Measurements from ENCODE around the gene COL4A3.

Gene COL4A3

DNA sequence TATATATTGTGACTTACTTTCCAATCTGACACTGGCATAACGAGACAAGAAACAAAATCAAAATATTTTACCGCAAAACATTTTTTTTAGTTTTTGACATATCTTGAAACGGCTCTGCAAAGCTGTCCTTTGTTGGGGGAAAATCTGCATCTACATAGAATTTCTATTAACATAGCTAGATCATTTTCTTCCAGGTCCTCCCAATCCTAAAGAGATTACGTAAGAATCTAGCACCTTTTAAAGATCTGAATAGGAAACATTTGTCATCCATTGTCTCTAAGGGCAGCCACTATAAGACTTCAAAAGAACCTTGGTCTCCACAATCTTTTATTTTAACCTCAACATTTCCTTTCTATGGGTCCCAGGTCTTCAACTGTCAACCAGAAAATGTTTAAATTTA is 159.4 kb downstream of the COL4A3 start:
- no peak overlapping the region for H3K4me3 ChIP-seq (ENCODE audit: low read depth, low read length)
- TF ChIP-seq, protein P1, sequence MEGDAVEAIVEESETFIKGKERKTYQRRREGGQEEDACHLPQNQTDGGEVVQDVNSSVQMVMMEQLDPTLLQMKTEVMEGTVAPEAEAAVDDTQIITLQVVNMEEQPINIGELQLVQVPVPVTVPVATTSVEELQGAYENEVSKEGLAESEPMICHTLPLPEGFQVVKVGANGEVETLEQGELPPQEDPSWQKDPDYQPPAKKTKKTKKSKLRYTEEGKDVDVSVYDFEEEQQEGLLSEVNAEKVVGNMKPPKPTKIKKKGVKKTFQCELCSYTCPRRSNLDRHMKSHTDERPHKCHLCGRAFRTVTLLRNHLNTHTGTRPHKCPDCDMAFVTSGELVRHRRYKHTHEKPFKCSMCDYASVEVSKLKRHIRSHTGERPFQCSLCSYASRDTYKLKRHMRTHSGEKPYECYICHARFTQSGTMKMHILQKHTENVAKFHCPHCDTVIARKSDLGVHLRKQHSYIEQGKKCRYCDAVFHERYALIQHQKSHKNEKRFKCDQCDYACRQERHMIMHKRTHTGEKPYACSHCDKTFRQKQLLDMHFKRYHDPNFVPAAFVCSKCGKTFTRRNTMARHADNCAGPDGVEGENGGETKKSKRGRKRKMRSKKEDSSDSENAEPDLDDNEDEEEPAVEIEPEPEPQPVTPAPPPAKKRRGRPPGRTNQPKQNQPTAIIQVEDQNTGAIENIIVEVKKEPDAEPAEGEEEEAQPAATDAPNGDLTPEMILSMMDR (IDR thresholded peaks at IDR 0.05; ENCODE audit: low read depth, low read length), result no peak

DNA sequence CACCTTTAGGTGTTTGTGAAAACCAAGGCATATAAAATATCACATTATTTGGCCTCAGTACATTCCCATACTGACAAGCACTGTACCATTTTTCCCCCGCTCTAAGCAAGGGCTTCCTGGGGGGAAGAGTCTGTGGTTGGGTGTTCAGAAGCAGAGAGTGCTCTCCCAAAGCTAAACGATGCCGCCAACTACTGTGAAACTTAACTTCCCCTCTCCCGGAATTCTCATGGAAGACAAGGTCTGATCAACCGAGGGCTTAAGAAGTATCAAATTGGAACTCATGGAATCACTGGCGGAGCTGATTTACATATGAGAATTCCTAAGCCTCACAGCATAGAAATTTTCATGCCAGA is 160.2 kb downstream of the COL4A3 start:
- peak overlapping the region; percentile 89 for H3K4me3 ChIP-seq (ENCODE audit: low read depth, low read length)
- TF ChIP-seq, protein P1 (IDR thresholded peaks at IDR 0.05; ENCODE audit: low read depth, low read length), result no peak

DNA sequence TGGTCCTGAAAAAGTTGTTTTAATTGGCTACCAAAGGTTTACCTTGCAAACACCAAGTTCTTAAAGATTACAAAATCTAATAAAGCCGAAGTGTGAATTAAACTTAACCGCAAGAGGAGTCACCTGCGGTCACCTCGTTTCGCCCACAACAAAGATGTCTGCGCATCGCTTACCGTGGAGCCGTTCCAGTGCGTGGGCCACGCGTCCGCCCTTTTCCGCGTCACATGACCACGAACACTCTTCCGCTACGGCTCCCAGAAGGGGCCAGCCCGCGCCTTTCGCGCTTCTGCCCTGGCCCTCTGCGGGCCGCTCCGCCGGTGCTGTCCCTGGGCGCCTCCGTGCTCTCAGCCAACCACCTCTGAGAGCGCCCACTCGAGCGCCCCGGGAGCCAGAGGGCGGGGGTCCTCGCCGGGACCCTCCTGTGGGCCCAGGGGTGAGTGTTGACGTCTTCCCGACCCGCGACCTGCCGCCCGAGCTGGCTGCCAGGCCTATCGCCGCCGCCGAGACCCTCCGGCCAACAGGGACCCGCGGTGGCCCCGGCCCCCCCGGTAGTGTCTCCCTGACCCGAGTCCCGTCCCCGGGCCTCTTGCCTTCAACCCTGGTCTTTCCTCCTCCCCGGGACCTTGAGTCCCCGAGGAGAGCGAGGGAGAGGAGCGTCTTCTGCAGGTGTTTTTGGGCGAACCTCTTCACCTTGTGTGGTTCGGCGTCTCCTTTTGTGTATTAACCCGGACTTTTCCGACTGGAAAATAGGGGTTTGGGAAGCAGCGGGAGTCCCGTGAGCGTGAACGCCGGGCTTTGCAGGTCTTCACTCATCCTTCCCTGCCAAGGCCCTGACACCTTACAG is 160.8 kb downstream of the COL4A3 start, which contains the start of gene MFF:
TSS of gene MFF (plus strand) at position 257 of the 844 bp plus-strand sequence. CDS start 5,415 bp downstream, outside the sequence.
- peak within 1 kb of the TSS; percentile 89 for H3K4me3 ChIP-seq (ENCODE audit: low read depth, low read length)
- TF ChIP-seq, protein P1 (IDR thresholded peaks at IDR 0.05; ENCODE audit: low read depth, low read length), result no peak

DNA sequence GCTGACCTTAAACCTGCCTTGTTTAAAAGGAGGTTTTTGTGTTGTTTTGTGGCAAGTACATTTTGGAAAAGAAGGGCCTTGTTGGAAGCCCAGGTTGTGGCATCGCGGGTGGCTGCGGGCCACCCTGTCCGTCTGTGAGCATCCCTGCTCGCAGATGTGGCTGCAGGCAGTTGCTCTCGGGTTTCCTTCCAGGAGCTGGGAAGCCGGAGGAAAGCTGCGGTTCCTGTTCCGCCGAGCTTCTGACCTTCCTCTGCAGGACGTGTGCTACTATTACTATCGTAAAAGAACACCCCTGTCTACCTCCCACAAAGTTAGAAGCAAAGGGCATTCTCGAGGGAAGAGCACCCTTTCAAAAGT is 161.4 kb downstream of the COL4A3 start:
- TF ChIP-seq, protein P1 (IDR thresholded peaks at IDR 0.05; ENCODE audit: low read depth, low read length), result no peak
- peak overlapping the region; percentile 89 for H3K4me3 ChIP-seq (ENCODE audit: low read depth, low read length)

DNA sequence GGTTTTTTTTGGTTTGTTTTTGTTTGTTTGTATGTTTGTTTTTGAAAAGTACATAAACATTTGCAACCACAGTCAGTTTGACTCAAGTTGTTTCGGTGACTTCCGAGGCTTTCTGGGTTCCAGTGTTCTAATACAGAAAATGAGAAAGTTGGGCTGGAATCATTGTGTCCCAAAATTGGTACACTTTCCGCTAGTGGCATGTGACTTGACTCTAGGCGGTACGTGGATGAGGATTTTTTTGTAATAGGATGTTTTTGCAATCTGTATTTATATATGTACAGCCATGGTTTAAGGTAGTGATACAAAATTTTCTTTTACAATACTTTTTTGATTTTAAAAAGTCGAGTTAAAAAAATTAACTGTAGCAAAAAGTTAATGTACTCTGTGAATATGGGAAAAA is 162.4 kb downstream of the COL4A3 start:
- TF ChIP-seq, protein P1 (IDR thresholded peaks at IDR 0.05; ENCODE audit: low read depth, low read length), result no peak
- H3K4me3 ChIP-seq (ENCODE audit: low read depth, low read length), result peak overlapping the region; percentile 89

DNA sequence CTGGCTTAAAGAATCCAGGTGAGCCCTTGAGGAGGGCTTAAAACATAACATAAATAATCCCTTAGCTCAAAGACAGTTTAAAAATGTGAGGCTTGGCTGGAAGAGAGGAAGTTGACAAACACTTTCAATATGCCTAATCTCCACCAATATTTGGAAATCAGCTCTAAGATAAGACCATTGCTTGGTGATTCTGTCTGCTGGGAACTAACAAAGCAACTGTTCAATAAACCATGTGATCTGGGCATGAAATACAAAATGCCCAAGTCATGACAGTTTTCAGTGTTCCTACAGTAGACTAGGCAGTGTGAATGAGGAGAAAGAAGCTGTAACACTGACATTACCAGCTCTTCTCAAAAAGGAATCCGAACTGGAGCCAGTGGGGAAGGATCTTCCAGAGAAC is 171.3 kb downstream of the COL4A3 start:
- H3K4me3 ChIP-seq (ENCODE audit: low read depth, low read length), result no peak overlapping the region
- TF ChIP-seq, protein P1 (IDR thresholded peaks at IDR 0.05; ENCODE audit: low read depth, low read length), result no peak

DNA sequence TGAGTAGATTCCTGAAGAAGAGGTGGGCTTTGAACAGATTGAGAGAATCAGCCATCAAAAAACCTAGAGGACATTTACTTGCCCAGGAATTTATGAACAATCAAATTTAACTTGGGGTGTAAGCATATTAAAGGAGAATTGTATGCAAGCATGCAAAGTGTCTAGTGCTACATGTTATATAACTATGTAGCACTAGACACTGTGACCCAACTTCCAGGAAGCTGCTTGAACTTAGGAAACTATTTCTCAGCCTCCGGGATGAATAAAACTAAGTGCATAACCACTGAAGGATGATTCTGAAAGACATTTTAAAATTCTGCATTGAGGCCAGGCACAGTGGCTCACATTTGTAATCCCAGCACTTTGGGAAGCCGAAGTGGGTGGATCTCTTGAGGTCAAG is 173.0 kb downstream of the COL4A3 start:
- TF ChIP-seq, protein P1 (IDR thresholded peaks at IDR 0.05; ENCODE audit: low read depth, low read length), result no peak
- no peak overlapping the region for H3K4me3 ChIP-seq (ENCODE audit: low read depth, low read length)
